DOHH2 (cell line): ENCODE data around the gene PNPO.
"Not testable (repeated sequence)": the region's sequence is repeated elsewhere in the genome, so short reads cannot be mapped to it uniquely, and the experiment has no call there.

Experiments
- H3F3A ChIP-seq: fragments of 200-600 bp; sonication (generic), shearing (Covaris generic); 2 replicates; pipeline ENCODE4 v1.6.0; 2016; ENCODE audit warnings: antibody characterized with exemption, mild to moderate bottlenecking; ENCODE audit not compliant: control insufficient read depth, insufficient read depth
- H3K27ac ChIP-seq: fragments of 200-600 bp; sonication (generic); 2 replicates; pipeline ENCODE4 v1.5.1; 2014; ENCODE audit warnings: low read depth, mild to moderate bottlenecking, low read length, moderate library complexity
- H3K27me3 ChIP-seq: fragments of 200-600 bp; sonication (generic); 2 replicates; pipeline ENCODE4 v1.6.1; 2014; ENCODE audit warnings: mild to moderate bottlenecking, low read length, mixed read lengths; ENCODE audit not compliant: control insufficient read depth
- H3K36me3 ChIP-seq: fragments of 200-600 bp; sonication (generic); 2 replicates; pipeline ENCODE4 v1.6.1; 2014; ENCODE audit warnings: mild to moderate bottlenecking, low read length, moderate library complexity, mixed read lengths; ENCODE audit not compliant: control insufficient read depth
- H3K4me1 ChIP-seq: fragments of 200-600 bp; sonication (generic); 2 replicates; pipeline ENCODE4 v1.6.1; 2014; ENCODE audit warnings: mild to moderate bottlenecking, low read length, mixed read lengths; ENCODE audit not compliant: control insufficient read depth
- H3K4me2 ChIP-seq: fragments of 200-600 bp; sonication (generic); 2 replicates; pipeline ENCODE4 v1.6.0; 2014; ENCODE audit warnings: mild to moderate bottlenecking, low read length, moderate library complexity
- H3K4me3 ChIP-seq: fragments of 200-600 bp; sonication (generic); 2 replicates; pipeline ENCODE4 v1.5.1; 2014; ENCODE audit warnings: mild to moderate bottlenecking, low read length, mixed read lengths
- H3K79me2 ChIP-seq: fragments of 200-600 bp; sonication (generic); 2 replicates; pipeline ENCODE4 v1.6.1; 2014; ENCODE audit warnings: mild to moderate bottlenecking, low read length, mixed read lengths; ENCODE audit not compliant: control insufficient read depth
- H3K9me2 ChIP-seq: fragments of 200-600 bp; sonication (generic); replicated peaks from 2 replicates; pipeline ENCODE4 v1.6.1; 2014; ENCODE audit warnings: mild to moderate bottlenecking, low read length, mixed read lengths; ENCODE audit not compliant: control insufficient read depth
- H3K9me3 ChIP-seq: fragments of 200-600 bp; sonication (generic); 2 replicates; pipeline ENCODE4 v1.6.1; 2014; ENCODE audit warnings: antibody characterized with exemption, low read length, mixed read lengths; ENCODE audit not compliant: control insufficient read depth, insufficient read depth
- H4K20me1 ChIP-seq: fragments of 200-600 bp; sonication (generic); 2 replicates; pipeline ENCODE4 v1.6.0; 2014; ENCODE audit warnings: low read depth, mild to moderate bottlenecking, antibody characterized with exemption, low read length, moderate library complexity; ENCODE audit not compliant: control insufficient read depth, insufficient read depth
- CTCF ChIP-seq: fragments of 200-600 bp; sonication (generic); IDR thresholded peaks from one replicate; pipeline ENCODE4 v1.5.1; 2014; ENCODE audit warnings: antibody characterized with exemption, mild to moderate bottlenecking, low read depth, low read length; ENCODE audit not compliant: poor library complexity, severe bottlenecking
- EZH2phosphoT487 ChIP-seq: fragments of 200-600 bp; sonication (generic); IDR thresholded peaks from 2 replicates; pipeline ENCODE4 v1.6.1; 2017; ENCODE audit warnings: borderline replicate concordance, mild to moderate bottlenecking, antibody characterized with exemption, low read length, moderate library complexity, mixed read lengths

PNPO gene

DNA sequence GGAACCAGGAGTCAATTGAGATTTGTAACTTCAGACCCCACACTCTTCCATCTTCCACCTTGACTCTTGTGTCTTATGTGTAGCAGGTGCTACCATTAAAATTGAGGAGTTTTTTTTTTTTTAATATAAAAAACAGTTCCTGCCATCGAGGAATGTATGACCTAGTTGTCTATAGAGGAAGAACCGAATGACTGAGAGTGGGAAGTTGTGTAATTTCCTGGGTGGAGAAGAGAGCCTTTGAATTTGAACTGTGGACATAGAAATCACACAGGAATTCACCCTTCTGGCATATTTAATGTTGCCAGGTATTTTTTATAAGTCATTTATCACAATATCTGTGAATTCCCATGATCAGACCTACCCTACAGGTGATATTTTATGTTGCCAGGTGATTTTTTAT is 23.4 kb upstream of the PNPO start:
- no peak overlapping the region for H3K4me2 ChIP-seq
- no peaks in the 10 kb centered on the region for H3K27me3 ChIP-seq
- peaks cover 3% of the 10 kb centered on the region; the same call in 1 of the 2 replicates for H4K20me1 ChIP-seq
- H3F3A ChIP-seq, result peaks cover 3% of the 10 kb centered on the region; the same call in 1 of the 2 replicates
- no peak overlapping the region for H3K4me3 ChIP-seq
- no peaks in the 10 kb centered on the region for H3K9me2 ChIP-seq
- TF ChIP-seq CTCF (no peak), EZH2phosphoT487 (no peak)
- no peak overlapping the region for H3K27ac ChIP-seq
- H3K79me2 ChIP-seq, result no peaks in the 10 kb centered on the region
- H3K9me3 ChIP-seq, result no peaks in the 10 kb centered on the region
- peaks cover 23% of the 10 kb centered on the region for H3K36me3 ChIP-seq
- H3K4me1 ChIP-seq, result no peaks in the 10 kb centered on the region

GRCh38 chr17:47918991-47919390 is 22.4 kb upstream of the PNPO start:
- H3K79me2 ChIP-seq, result no peaks in the 10 kb centered on the region
- H3K27me3 ChIP-seq, result no peaks in the 10 kb centered on the region
- peaks cover 3% of the 10 kb centered on the region; the same call in 1 of the 2 replicates for H3F3A ChIP-seq
- H3K9me2 ChIP-seq, result no peaks in the 10 kb centered on the region
- no peak overlapping the region for H3K4me2 ChIP-seq
- H4K20me1 ChIP-seq, result peaks cover 3% of the 10 kb centered on the region; the same call in 1 of the 2 replicates
- no peaks in the 10 kb centered on the region for H3K4me1 ChIP-seq
- H3K36me3 ChIP-seq, result peaks cover 29% of the 10 kb centered on the region
- no peaks in the 10 kb centered on the region for H3K9me3 ChIP-seq
- TF ChIP-seq EZH2phosphoT487 (no peak), CTCF (no peak)
- no peak overlapping the region for H3K27ac ChIP-seq
- no peak overlapping the region for H3K4me3 ChIP-seq

GRCh38 chr17:47919889-47920288 is 21.5 kb upstream of the PNPO start:
- not testable (repeated sequence) for H3K4me3 ChIP-seq, H3K9me2 ChIP-seq, H3F3A ChIP-seq, H3K9me3 ChIP-seq, H3K4me2 ChIP-seq, H3K27ac ChIP-seq, H3K27me3 ChIP-seq, H4K20me1 ChIP-seq, H3K79me2 ChIP-seq, H3K4me1 ChIP-seq
- H3K36me3 ChIP-seq, result peaks cover 34% of the 10 kb centered on the region

- Histone ChIP-seq H3K27me3 (no peaks in the 10 kb centered on the region), H3K4me1 (no peaks in the 10 kb centered on the region), H3K9me2 (no peaks in the 10 kb centered on the region), H3K4me2 (no peak overlapping the region), H3K27ac (no peak overlapping the region), H3F3A (no peaks in the 10 kb centered on the region), H3K4me3 (no peak overlapping the region), H3K36me3 (peaks cover 35% of the 10 kb centered on the region), H4K20me1 (no peaks in the 10 kb centered on the region), H3K9me3 (no peaks in the 10 kb centered on the region), H3K79me2 (no peaks in the 10 kb centered on the region)
- TF ChIP-seq EZH2phosphoT487 (no peak), CTCF (no peak)
These were observed 16.3 kb upstream of the PNPO start for GRCh38 chr17:47924785-47925677.
